H1 (cell line): ENCODE measurements around the gene ERCC6L. TPM values are rescaled to one million over a fixed set of nuclear protein-coding genes. Genes with fewer than 3 reads are reported as not detected.

Source experiments
- polyA plus RNA-seq, 7 experiments: library from polyadenylated mRNA; depleted of rRNA in 3 of 7; stranded (reverse) in 5 of 7; unstranded in 2 of 7; fragments of >200 nt in 5 of 7; fragments of 200-250 nt in 2 of 7; gene quantifications; 1 replicate in 5 of 7; 2 replicates in 1 of 7; 4 replicates in 1 of 7; pipeline versions ENCODE4 v1.2.1 to v1.2.3, GENCODE V29; 2011 to 2013; ENCODE audit warnings: missing spikeins in 2 of 7, mixed read lengths in 2 of 7
- total RNA-seq: library from RNA; stranded (reverse); fragmentation: NEBNext Ultra II Directional; extraction: Animal tissue kit (Norgen Biotek cat#: 25700); gene quantifications from 2 replicates; pipeline ENCODE4 v1.2.1, GENCODE V29; 2021
- TF ChIP-seq, protein P1 (sequence below), 3 experiments: IDR thresholded peaks; 1 replicate in 2 of 3; 2 replicates in 1 of 3; pipeline versions ENCODE4 v1.5.1 to v1.6.1; 2011; ENCODE audit warnings: low read length in 3 of 3, mild to moderate bottlenecking in 3 of 3, inconsistent platforms in 2 of 3, low read depth in 1 of 3, moderate library complexity in 1 of 3; ENCODE audit not compliant: insufficient read depth in 1 of 3; ENCODE audit errors: control extremely low read depth in 1 of 3

The ERCC6L gene
- total and polyA plus RNA-seq, 2 of the 8 experiments (the other 6 are each of a cell fraction or from before 2014, with no cell fraction given) = 4.0 to 23.9 TPM

DNA sequence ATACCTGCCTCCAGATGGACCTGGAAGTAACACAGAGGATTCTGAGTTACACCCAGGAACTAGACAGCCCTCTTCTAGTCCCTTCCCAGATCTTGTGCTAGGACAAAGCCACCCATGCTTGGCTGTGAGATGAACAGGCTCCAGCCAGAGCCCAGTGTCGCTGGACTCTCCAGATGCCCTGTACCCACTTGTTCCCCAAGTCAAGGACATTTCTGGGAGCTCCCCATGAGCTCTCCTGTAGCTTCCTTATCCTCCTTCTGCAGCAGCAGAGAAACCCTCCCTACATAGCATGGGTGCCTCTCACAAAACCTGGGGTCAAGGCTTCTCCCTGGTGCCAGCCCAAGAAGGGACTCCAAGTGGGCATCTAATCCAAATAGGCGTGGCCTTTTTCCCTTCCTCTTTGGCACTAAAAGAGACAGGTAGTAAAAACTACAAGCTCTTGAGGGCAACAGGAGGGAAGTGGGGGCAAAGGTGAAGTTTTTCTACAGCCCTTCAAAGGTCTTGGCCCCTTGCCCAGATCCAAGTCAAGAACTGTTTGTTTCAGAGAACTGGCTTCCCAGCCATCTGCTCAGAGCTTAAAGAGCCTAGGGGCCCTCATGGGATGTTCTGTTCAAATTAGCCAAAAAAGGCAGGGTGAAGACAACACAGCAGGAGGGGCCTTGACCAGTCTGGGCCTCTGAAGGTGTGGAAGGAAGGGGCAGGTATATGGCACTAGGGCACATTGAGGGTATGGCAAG lies 8.5 kb upstream of the ERCC6L start (continued):
- TF ChIP-seq, protein P1, sequence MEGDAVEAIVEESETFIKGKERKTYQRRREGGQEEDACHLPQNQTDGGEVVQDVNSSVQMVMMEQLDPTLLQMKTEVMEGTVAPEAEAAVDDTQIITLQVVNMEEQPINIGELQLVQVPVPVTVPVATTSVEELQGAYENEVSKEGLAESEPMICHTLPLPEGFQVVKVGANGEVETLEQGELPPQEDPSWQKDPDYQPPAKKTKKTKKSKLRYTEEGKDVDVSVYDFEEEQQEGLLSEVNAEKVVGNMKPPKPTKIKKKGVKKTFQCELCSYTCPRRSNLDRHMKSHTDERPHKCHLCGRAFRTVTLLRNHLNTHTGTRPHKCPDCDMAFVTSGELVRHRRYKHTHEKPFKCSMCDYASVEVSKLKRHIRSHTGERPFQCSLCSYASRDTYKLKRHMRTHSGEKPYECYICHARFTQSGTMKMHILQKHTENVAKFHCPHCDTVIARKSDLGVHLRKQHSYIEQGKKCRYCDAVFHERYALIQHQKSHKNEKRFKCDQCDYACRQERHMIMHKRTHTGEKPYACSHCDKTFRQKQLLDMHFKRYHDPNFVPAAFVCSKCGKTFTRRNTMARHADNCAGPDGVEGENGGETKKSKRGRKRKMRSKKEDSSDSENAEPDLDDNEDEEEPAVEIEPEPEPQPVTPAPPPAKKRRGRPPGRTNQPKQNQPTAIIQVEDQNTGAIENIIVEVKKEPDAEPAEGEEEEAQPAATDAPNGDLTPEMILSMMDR (IDR thresholded peaks at IDR 0.05; ENCODE audit: control extremely low read depth in 1 of 3, insufficient read depth in 1 of 3, low read depth in 1 of 3, low read length in 3 of 3) = no peak
